Hepatic stellate cell (primary cell): ENCODE data around the gene HMCN1.
"Not testable (repeated sequence)": the region's sequence is repeated elsewhere in the genome, so short reads cannot be mapped to it uniquely, and the experiment has no call there.

Experiments used
- DNase-seq: peaks from one replicate; pipeline ENCODE4 v3.0.0; 2011; ENCODE audit warnings: low spot score

The HMCN1 gene

GRCh38 chr1:185741551-185741950 lies 7.4 kb downstream of the HMCN1 start:
- DNase-seq: no peak

GRCh38 chr1:185742403-185742802 lies 8.2 kb downstream of the HMCN1 start:
- DNase-seq: no peak

- DNase-seq: peak; percentile 17
Observed at GRCh38 chr1:185745165-185745564, 11.0 kb downstream of the HMCN1 start.

- DNase-seq: no peak
Observed at GRCh38 chr1:185759061-185759460, 24.9 kb downstream of the HMCN1 start.

- DNase-seq: no peak
Observed at GRCh38 chr1:185761841-185762240, 27.6 kb downstream of the HMCN1 start.

DNA sequence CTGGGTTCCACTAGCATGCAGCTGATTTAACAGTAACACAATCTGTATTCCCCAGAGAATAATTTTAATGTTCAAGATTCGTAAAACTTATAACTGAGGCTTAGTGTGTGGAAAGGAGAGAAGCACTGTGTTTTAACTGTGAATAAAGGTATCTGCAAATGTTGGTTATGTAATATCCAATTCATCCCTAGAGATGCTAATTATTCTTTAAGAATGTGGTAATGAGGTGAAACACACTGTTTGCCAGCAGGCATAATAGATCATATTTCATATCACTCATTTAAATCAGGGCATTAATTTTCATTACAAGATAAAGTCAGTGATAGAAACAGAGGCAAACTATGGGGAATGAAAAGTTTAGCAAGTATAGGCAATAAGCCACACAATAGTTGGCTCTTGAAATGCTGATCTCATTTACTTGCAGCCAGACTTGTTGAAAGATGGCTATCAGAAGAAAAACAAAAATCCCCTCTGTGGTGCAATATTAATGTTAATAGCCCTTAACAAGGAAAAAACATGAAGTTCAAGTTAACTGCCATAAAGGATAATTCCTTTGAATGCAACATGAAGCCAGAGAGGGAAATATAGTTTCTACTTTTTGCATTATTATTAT lies 33.4 kb downstream of the HMCN1 start:
- no peak for DNase-seq

DNA sequence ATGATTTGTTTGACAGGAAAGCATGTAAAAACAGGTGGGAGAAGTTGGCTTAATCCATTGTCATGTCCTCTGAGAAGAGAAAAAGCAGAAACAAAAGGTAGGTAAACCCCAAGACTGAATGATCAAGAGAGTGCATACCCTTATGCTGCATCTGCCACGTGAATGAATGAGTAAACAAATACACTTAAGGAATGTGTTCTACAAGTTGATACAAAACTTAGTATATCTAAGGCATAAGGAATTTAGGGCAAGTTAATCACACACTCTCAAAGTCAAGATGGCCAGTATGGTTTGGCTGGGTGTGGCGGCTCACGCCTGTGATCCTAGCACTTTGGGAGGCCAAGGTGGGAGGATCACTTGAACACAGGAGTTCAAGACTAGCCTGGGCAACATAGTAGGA lies 34.2 kb downstream of the HMCN1 start:
- no peak for DNase-seq

GRCh38 chr1:185769136-185769535 lies 34.9 kb downstream of the HMCN1 start:
- no peak for DNase-seq

DNA sequence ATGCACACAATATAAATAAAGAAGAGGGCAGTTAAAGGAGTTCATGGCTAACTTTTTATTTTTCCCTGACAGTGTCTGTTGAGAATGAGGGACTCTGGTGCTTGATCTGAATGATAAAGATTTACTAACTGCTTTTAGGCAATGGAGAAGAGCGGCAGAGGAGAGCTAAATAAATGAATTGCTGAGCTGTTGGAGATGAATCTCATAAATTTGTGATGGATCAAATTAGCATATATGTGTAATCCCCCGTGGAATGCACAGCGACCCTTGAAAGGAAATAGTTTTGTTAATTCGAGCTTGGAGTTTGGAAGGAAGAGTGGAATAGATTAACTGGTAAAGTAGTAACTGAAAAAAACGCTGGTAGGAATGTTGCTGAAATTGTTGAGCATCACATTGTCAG lies 40.2 kb downstream of the HMCN1 start:
- DNase-seq: no peak

DNA sequence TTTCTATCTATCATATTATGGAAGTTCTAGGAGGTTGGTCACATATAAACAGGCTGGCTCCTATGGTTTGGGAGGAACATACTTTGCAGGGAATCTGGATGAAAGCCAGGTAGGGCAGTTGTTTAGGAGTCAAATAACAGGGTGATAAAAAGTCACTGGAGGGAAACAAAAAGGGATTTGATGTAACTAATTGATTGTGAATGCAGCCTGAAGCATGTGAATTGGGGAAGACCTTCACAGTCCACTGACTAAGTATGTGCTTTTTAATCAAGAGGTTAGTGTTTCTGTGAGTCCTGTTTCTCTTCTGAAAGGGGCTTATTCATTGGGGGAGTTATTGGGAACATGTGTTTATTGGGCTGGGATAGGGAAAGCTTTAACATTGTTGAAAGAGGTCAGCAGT lies 41.3 kb downstream of the HMCN1 start:
- DNase-seq: no peak

GRCh38 chr1:185776522-185776921 lies 42.3 kb downstream of the HMCN1 start:
- DNase-seq: no peak

DNA sequence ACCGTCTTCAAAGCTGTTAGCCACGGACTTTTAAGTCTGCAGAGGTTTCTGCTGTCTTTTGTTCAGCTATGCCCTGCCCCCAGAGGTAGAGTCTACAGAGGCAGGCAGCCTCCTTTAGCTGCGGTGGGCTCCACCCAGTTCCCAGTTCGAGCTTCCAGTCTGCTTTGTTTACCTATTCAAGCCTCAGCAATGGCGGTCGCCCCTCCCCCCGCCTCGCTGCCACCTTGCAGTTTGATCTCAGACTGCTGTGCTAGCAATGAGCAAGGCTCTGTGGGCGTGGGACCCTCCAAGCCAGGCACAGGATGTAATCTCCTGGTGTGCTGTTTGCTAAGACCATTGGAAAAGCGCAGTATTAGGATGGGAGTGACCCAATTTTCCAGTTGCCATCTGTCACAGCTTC lies 49.7 kb downstream of the HMCN1 start:
- not testable (repeated sequence) for DNase-seq

DNA sequence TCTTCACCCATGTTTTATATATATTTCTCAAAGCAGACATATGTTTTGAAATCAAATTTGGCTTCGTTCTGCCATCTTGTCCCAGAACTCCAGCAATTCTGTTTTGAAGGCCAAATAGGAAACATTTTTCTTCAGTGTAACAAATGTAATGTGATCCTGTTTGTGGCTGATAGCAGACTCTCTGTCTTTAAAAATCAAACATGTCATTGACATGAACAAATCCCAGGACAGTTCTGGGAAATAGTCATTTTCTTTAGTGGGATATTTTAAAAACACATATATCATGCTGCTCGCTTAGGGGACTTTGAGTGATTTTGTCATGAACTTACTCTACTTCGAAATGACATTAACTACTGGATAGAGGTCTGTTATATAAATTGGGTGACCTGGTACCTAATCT lies 51.4 kb downstream of the HMCN1 start:
- DNase-seq: no peak

DNA sequence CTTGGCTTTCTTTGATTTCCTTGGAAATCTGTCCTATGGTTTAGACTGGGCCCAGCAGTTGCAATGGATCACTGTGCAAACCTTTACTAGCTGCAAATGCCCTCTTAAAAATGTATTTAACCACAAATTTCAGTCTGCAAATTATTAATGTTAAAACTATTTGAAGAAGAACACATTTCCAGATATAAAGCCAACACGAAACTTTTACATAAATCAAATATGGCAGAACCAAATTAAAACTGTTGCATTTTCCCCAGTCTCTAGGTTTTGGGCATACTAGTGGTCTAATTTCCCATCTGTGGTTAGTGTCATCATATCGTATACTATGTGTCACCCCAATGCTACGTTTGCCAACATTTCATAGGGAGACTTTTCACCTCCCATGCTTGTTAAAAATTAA lies 52.3 kb downstream of the HMCN1 start:
- DNase-seq: no peak

GRCh38 chr1:185787238-185787637 lies 53.0 kb downstream of the HMCN1 start:
- DNase-seq: no peak

- no peak for DNase-seq
Observed at GRCh38 chr1:185788386-185788785, 54.2 kb downstream of the HMCN1 start.

GRCh38 chr1:185789501-185790193 lies 55.5 kb downstream of the HMCN1 start:
- no peak for DNase-seq

GRCh38 chr1:185790194-185790735 lies 56.1 kb downstream of the HMCN1 start:
- DNase-seq: no peak

GRCh38 chr1:185792040-185792439 lies 57.8 kb downstream of the HMCN1 start:
- no peak for DNase-seq

GRCh38 chr1:185794495-185794894 lies 60.3 kb downstream of the HMCN1 start:
- DNase-seq: not testable (repeated sequence)

GRCh38 chr1:185795181-185795580 lies 61.0 kb downstream of the HMCN1 start:
- no peak for DNase-seq

DNA sequence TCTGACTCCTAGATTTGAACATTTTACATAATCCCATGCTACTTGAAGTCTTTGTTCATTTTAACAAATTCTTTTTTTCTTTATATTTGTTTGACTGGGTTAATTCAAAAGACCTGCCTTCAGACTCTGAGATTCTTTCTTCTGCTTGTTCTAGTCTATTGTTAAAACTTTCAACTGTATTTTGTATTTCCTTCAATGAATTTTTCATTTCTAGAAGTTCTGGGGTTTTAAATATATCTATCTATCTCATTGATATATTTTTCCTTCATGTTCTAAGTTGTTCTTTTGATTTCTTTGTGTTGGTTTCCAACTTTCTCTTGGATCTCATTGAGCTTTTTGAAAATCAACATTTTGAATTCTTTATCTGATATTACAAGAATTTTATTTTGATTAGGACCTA lies 64.3 kb downstream of the HMCN1 start:
- DNase-seq: no peak

GRCh38 chr1:185803241-185803640 lies 69.0 kb downstream of the HMCN1 start:
- DNase-seq: no peak

- no peak for DNase-seq
Observed at GRCh38 chr1:185804206-185804605, 70.0 kb downstream of the HMCN1 start.
